HepG2 (cell line): ENCODE results near the gene KRT79. TPM values are rescaled to one million over a fixed set of nuclear protein-coding genes. Genes with fewer than 3 reads are reported as not detected.

Source experiments
- ATAC-seq: fragments of 200-7000 bp; cut with Tn5 transposase; 3 replicates; pipeline ENCODE4 v1.9.1; 2020; ENCODE audit warnings: mild to moderate bottlenecking, moderate library complexity
- BruUV-seq: library from RNA; stranded (reverse); fragments of 400-500 nt; replicated peaks from 2 replicates; lab custom pipeline; 2021; lab: Mats Ljungman, UMichigan
- CTCF ChIA-PET: fragments of 300-600 bp; formaldehyde crosslinking; extraction: SDS; loops from one replicate; lab custom pipeline; 2021; ENCODE audit warnings: low total read pairs, inconsistent platforms, low intra/inter-chr PET ratio; lab: Yijun Ruan, JAX
- POLR2A ChIA-PET: fragments of 350-600 bp; sonication (Branson Sonifier 250); formaldehyde crosslinking; loops from one replicate; lab custom pipeline; 2020; ENCODE audit warnings: antibody characterized with exemption, inconsistent platforms; lab: Yijun Ruan, JAX
- DNase-seq: peaks from one replicate; pipeline ENCODE4 v3.0.0-alpha.2; 2015; ENCODE audit warnings: low spot score
- FAIRE-seq: peaks from 3 replicates; lab custom pipeline; 2011; peaks lifted over from hg19 to GRCh38; lab: Jason Lieb, UNC
- H2AFZ ChIP-seq: one replicate; pipeline ENCODE4 v1.6.1; 2011; ENCODE audit warnings: low read length, inconsistent platforms
- H3K27ac ChIP-seq: fragments of 300-600 bp; 3 replicates; pipeline ENCODE4 v1.8.0; 2011; ENCODE audit warnings: mixed run types, mild to moderate bottlenecking, mixed read lengths, low read length, inconsistent platforms; ENCODE audit not compliant: insufficient read depth; ENCODE audit errors: extremely low read length
- H3K27me3 ChIP-seq, 2 experiments: fragments of 200-600 bp in 1 of 2; 2 replicates in 1 of 2; 3 replicates in 1 of 2; pipeline versions ENCODE4 v1.6.0 to v1.8.0; 2011; ENCODE audit warnings: low read length in 2 of 2, mild to moderate bottlenecking in 2 of 2, moderate library complexity in 2 of 2, inconsistent platforms in 1 of 2; ENCODE audit not compliant: insufficient read depth in 2 of 2, control insufficient read depth in 1 of 2
- H3K36me3 ChIP-seq, 2 experiments: fragments of 200-600 bp in 1 of 2; replicated peaks in 1 of 2; 2 replicates in 1 of 2; 3 replicates in 1 of 2; pipeline versions ENCODE4 v1.5.1 to v1.8.0; 2011; ENCODE audit warnings: low read length in 2 of 2, inconsistent platforms in 1 of 2; ENCODE audit not compliant: insufficient read depth in 2 of 2, control insufficient read depth in 1 of 2
- H3K4me1 ChIP-seq: 2 replicates; pipeline ENCODE4 v1.5.1; 2012; ENCODE audit warnings: low read length, inconsistent platforms; ENCODE audit not compliant: insufficient read depth
- H3K4me2 ChIP-seq: 2 replicates; pipeline ENCODE4 v1.6.0; 2011; ENCODE audit warnings: low read depth, low read length, inconsistent platforms
- H3K4me3 ChIP-seq, 3 experiments: fragments of 200-600 bp in 1 of 3; sonication (generic), shearing (Covaris generic) in 1 of 3; replicated peaks in 1 of 3; 2 replicates each; pipeline ENCODE4 v1.5.1; 2011 to 2016; ENCODE audit warnings: low read length in 3 of 3, inconsistent platforms in 2 of 3, low read depth in 2 of 3, mild to moderate bottlenecking in 2 of 3, control low read depth in 1 of 3, mixed read lengths in 1 of 3; ENCODE audit not compliant: insufficient read depth in 1 of 3
- H3K79me2 ChIP-seq: one replicate; pipeline ENCODE4 v1.6.1; 2011; ENCODE audit warnings: low read length, inconsistent platforms; ENCODE audit not compliant: insufficient read depth
- H3K9ac ChIP-seq: 2 replicates; pipeline ENCODE4 v1.6.0; 2011; ENCODE audit warnings: mild to moderate bottlenecking, low read depth, low read length, inconsistent platforms; ENCODE audit not compliant: insufficient read depth
- H3K9me3 ChIP-seq: 2 replicates; pipeline ENCODE4 v1.5.1; 2012; ENCODE audit warnings: mild to moderate bottlenecking, low read length
- H4K20me1 ChIP-seq: 2 replicates; pipeline ENCODE4 v1.6.0; 2011; ENCODE audit warnings: inconsistent platforms, mild to moderate bottlenecking, low read length, moderate library complexity; ENCODE audit not compliant: insufficient read depth
- AKAP8 ChIP-seq: sonication (generic); formaldehyde crosslinking; IDR thresholded peaks from 2 replicates; pipeline ENCODE4 v1.5.1; 2020; ENCODE audit warnings: mild to moderate bottlenecking, missing genetic modification reagents
- ATF7 ChIP-seq, 2 experiments: fragments of 450-650 bp in 1 of 2; sonication (generic) in 1 of 2; formaldehyde crosslinking in 1 of 2; IDR thresholded peaks; 2 replicates each; pipeline versions ENCODE4 v1.4.0 to v1.6.1; 2016 to 2020; ENCODE audit warnings: antibody characterized with exemption in 1 of 2, mild to moderate bottlenecking in 1 of 2, missing genetic modification reagents in 1 of 2
- CBX1 ChIP-seq: IDR thresholded peaks from one replicate; pipeline ENCODE4 v1.6.1; 2016; ENCODE audit warnings: antibody characterized with exemption, low read depth
- FOXA3 ChIP-seq: IDR thresholded peaks from 2 replicates; pipeline ENCODE4 v1.6.1; 2016; ENCODE audit warnings: missing genetic modification reagents, missing compliant biosample characterization
- FOXM1 ChIP-seq: sonication (generic); formaldehyde crosslinking; IDR thresholded peaks from 2 replicates; pipeline ENCODE4 v1.5.0; 2020; ENCODE audit warnings: missing genetic modification reagents
- HNRNPL ChIP-seq: fragments of 200-400 bp; formaldehyde crosslinking; IDR thresholded peaks from 2 replicates; pipeline ENCODE4 v1.6.1; 2017; ENCODE audit warnings: mild to moderate bottlenecking, low read depth, low read length
- ISX ChIP-seq: sonication (generic); formaldehyde crosslinking; conservative IDR thresholded peaks from 2 replicates; pipeline ENCODE4 v1.5.0; 2020; ENCODE audit warnings: missing genetic modification reagents
- MZF1 ChIP-seq: sonication (generic); formaldehyde crosslinking; IDR thresholded peaks from 2 replicates; pipeline ENCODE4 v1.8.1; 2023; ENCODE audit warnings: mild to moderate bottlenecking, missing genetic modification reagents, borderline replicate concordance
- NPAS2 ChIP-seq: sonication (generic); formaldehyde crosslinking; IDR thresholded peaks from 2 replicates; pipeline ENCODE4 v1.8.0; 2022; ENCODE audit warnings: mild to moderate bottlenecking, missing genetic modification reagents, borderline replicate concordance
- SP2 ChIP-seq: sonication (generic); formaldehyde crosslinking; IDR thresholded peaks from 2 replicates; pipeline ENCODE4 v1.5.1; 2020; ENCODE audit warnings: mild to moderate bottlenecking, missing genetic modification reagents
- SRSF1 ChIP-seq: fragments of 200-400 bp; formaldehyde crosslinking; optimal IDR thresholded peaks from 2 replicates; pipeline ENCODE3; 2017; ENCODE audit warnings: mild to moderate bottlenecking, low read depth, low read length, moderate library complexity
- ZBTB42 ChIP-seq: sonication (generic); formaldehyde crosslinking; IDR thresholded peaks from 2 replicates; pipeline ENCODE4 v1.5.0; 2020; ENCODE audit warnings: mild to moderate bottlenecking, missing genetic modification reagents
- ZIK1 ChIP-seq: sonication (generic); formaldehyde crosslinking; IDR thresholded peaks from 2 replicates; pipeline ENCODE4 v1.5.0; 2020; ENCODE audit warnings: mild to moderate bottlenecking, low read depth, missing genetic modification reagents, borderline replicate concordance
- ZNF251 ChIP-seq: sonication (generic); formaldehyde crosslinking; IDR thresholded peaks from 2 replicates; pipeline ENCODE4 v1.9.0; 2021; ENCODE audit warnings: mild to moderate bottlenecking, missing genetic modification reagents
- ZNF574 ChIP-seq: sonication (generic); formaldehyde crosslinking; IDR thresholded peaks from 2 replicates; pipeline ENCODE4 v1.4.0; 2020; ENCODE audit warnings: missing genetic modification reagents
- ZNF766 ChIP-seq: sonication (generic); formaldehyde crosslinking; IDR thresholded peaks from 2 replicates; pipeline ENCODE4 v1.5.0; 2020; ENCODE audit warnings: missing genetic modification reagents, borderline replicate concordance
- ZSCAN9 ChIP-seq: IDR thresholded peaks from 2 replicates; pipeline ENCODE4 v1.6.1; 2016; ENCODE audit warnings: borderline replicate concordance
- ZZZ3 ChIP-seq: sonication (generic); formaldehyde crosslinking; IDR thresholded peaks from 2 replicates; pipeline ENCODE4 v1.4.0; 2020; ENCODE audit warnings: missing genetic modification reagents, mild to moderate bottlenecking, borderline replicate concordance
- WGBS: methylation state at CpG from one replicate; pipeline ENCODE4 v1.1.6; 2017; ENCODE audit warnings: low lambda C conversion rate; 5-methylcytosine and 5-hydroxymethylcytosine counted together
- in situ Hi-C: cut with HindIII; loops from 2 replicates; pipeline ENCODE4 v1.10.0; 2017; ENCODE audit warnings: low pct_unique_long_range_greater_than_20kb; ENCODE audit not compliant: extremely low pct_ligation_motif_present
- intact Hi-C: fragments of 100-400 bp; cut with micrococcal nuclease; formaldehyde crosslinking; loops from one replicate; pipeline ENCODE4 v1.10.0; 2022; ENCODE audit not compliant: unreplicated experiment
- polyA plus RNA-seq, 8 experiments: library from polyadenylated mRNA; depleted of rRNA in 3 of 8; stranded (reverse) in 7 of 8; unstranded in 1 of 8; fragments of >200 nt; fragmentation: Illumina TruSeq in 4 of 8; extraction: Trizol in 4 of 8; gene quantifications; 2 replicates each; pipeline versions ENCODE4 v1.2.1 to v1.2.3, GENCODE V29; 2011 to 2016; ENCODE audit warnings: low read depth in 4 of 8, missing spikeins in 1 of 8, mixed read lengths in 1 of 8; ENCODE audit not compliant: insufficient read depth in 1 of 8
- total RNA-seq, 5 experiments: library from RNA; depleted of rRNA; stranded (reverse); fragments of >200 nt; fragmentation: Illumina TruSeq; extraction: Trizol; gene quantifications; 2 replicates each; pipeline ENCODE4 v1.2.3, GENCODE V29; 2016; ENCODE audit warnings: low read depth in 1 of 5

KRT79 gene
- total and polyA plus RNA-seq, 2 of the 13 experiments (the other 11 are each of a cell fraction or from before 2014, with no cell fraction given) = 0.09 TPM; not detected in 1

- DNase-seq (no peak), ATAC-seq (no peak), FAIRE-seq (no peak)
- Histone ChIP-seq H3K4me2 (no peak overlapping the region), H3K27me3 (peaks cover 3 to 41% of the 10 kb centered on the region in 2 experiments; a peak in 4 of 5 replicates), H2AFZ (no peak overlapping the region), H3K9me3 (no peaks in the 10 kb centered on the region), H3K27ac (no peak overlapping the region), H4K20me1 (no peaks in the 10 kb centered on the region), H3K79me2 (no peaks in the 10 kb centered on the region), H3K4me1 (no peaks in the 10 kb centered on the region), H3K4me3 (no peak overlapping the region), H3K36me3 (no peaks in the 10 kb centered on the region), H3K9ac (no peak overlapping the region)
- intact Hi-C loops (no loop called here), in situ Hi-C loops (no loop called here)
- CTCF ChIA-PET = no interaction called here
- 0% methylated on average over 5 of the region's 8 CpGs for WGBS
- TF ChIP-seq ISX = no peak
- no peak for TF ChIP-seq ZSCAN9 (CRISPR knock-in tag)
- TF ChIP-seq NPAS2 (CRISPR knock-in tag) = no peak
- TF ChIP-seq FOXM1 = no peak
- TF ChIP-seq FOXA3 (CRISPR knock-in tag) = no peak
- no peak for TF ChIP-seq AKAP8 (CRISPR knock-in tag)
- TF ChIP-seq ATF7 (IDR thresholded peaks at IDR 0.05) = no peak
- no peak for TF ChIP-seq ATF7 (CRISPR knock-in tag; IDR thresholded peaks at IDR 0.05)
- TF ChIP-seq ZIK1 (CRISPR knock-in tag) = no peak
- TF ChIP-seq ZNF251 = no peak
- no peak for TF ChIP-seq SP2 (CRISPR knock-in tag)
- TF ChIP-seq HNRNPL = no peak
- no peak for TF ChIP-seq MZF1 (CRISPR knock-in tag)
- no peak for TF ChIP-seq ZNF574 (CRISPR knock-in tag)
- TF ChIP-seq CBX1 = no peak
- TF ChIP-seq ZNF766 (CRISPR knock-in tag) = no peak
- no peak for TF ChIP-seq ZBTB42
- TF ChIP-seq SRSF1 = no peak
- TF ChIP-seq ZZZ3 = no peak
- POLR2A ChIA-PET = no interaction called here
- BruUV-seq = no TSS peak
These were observed 12.4 kb upstream of the KRT79 start for GRCh38 chr12:52846356-52846970.
